NCI-H510A treated with DMSO at 0.1 percent for 48 hours (cell line): ENCODE measurements around the gene ELN.
"Not testable (repeated sequence)": the region's sequence is repeated elsewhere in the genome, so short reads cannot be mapped to it uniquely, and the experiment has no call there.

Experiments
- DNase-seq: peaks from one replicate; lab custom pipeline; 2025; lab: John Stamatoyannopoulos, UW

The ELN gene

GRCh38 chr7:74027683-74028320, at the start of gene ELN:
Gene ELN (plus strand): TSS chr7:74028173. CDS start chr7:74028188, 15 bp downstream.
- no peak for DNase-seq

- peak; percentile 69 for DNase-seq
Observed at GRCh38 chr7:73978661-73979563, 49.1 kb upstream of the ELN start.

DNA sequence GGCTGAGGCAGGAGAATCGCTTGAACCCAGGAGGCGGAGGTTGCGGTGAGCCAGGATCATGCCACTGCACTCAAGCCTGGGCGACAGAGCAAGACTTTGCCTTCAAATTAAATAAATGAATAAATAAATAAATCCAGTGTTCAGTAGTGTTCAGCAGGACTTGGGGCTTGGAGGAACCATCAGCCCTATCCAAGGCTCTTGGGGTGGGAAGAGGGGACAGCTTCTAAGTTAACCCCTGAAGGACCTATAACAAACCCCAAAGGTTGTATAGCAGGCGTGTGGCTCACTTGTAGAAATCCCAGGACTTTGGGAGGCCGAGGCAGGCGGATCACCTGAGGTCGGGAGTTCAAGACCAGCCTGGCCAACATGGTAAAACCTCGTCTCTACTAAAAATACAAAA, 48.3 kb upstream of the ELN start:
- DNase-seq: not testable (repeated sequence)

DNA sequence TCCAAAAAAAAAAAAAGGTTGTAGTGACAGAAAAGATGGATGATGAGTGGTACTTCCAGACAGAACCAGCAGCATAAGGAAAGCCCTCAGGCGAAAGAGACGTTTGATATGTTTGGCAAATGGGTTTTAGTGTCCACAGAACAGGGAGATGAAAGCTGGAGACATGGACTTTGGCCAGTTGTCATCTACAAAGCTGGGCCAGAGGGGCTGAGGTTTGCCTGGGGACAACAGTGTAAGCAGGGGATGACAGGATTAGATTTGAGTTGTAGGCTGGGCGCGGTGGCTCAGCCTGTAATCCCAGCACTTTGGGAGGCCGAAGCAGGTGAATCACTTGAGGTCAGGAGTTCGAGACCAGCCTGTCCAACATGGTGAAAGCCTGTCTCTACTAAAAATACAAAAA, 47.8 kb upstream of the ELN start:
- no peak for DNase-seq

DNA sequence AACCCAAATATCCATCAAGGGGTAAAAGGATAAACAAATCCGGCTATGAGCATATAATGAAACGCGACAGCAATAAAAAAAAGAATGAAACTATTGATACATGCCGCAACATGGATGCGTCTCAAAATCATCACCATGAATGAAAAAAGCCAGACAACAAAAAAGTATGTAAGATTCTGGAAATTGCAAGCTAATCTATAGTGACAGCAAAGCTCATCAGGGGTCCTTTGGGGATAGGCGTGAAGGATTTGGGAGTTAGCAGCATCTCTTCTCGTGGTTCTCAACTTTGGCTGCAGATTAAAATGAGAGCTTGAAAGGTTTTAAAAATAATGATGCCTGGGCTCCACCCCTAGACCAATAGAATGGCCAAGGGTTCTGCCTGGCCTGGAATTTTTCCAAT, 46.0 kb upstream of the ELN start:
- no peak for DNase-seq

DNA sequence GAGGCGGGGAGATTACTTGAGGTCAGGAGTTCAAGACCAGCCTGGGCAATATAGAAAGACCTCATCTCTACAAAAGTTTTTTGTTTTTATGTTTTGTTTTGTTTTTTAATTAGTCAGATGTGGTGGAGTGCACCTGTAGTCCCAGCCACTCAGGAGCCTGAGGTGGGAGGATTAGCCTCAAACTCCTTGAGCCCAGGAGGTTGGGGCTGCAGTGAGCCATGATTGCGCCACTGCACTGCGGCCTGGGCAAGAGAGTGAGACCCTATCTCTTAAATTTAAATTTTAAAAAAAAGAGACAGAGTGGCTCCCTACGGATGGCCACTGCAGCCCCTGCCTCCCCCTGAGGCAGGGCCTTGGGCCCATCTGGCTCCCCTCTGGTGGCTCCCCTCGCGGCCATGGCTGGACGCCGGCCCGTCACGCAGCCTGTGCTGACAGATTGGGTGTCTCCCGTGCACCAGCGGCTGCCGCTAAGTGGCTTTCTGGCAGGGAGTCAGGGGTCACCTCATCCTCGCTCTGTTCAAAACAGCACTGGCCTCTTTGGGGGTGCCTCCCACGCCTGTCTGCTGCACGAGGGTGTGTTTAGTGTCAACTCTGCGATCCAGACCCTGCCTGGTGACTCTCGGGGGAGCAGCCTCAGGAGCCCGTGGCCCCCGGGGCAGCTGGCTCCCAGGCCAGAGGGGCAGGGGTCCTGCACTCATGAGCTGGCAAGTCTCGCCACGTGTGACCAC, 44.4 kb upstream of the ELN start:
- no peak for DNase-seq

GRCh38 chr7:73984481-73985205, 43.3 kb upstream of the ELN start:
- DNase-seq: no peak

- no peak for DNase-seq
Observed at GRCh38 chr7:73985737-73986141, 42.2 kb upstream of the ELN start.

DNA sequence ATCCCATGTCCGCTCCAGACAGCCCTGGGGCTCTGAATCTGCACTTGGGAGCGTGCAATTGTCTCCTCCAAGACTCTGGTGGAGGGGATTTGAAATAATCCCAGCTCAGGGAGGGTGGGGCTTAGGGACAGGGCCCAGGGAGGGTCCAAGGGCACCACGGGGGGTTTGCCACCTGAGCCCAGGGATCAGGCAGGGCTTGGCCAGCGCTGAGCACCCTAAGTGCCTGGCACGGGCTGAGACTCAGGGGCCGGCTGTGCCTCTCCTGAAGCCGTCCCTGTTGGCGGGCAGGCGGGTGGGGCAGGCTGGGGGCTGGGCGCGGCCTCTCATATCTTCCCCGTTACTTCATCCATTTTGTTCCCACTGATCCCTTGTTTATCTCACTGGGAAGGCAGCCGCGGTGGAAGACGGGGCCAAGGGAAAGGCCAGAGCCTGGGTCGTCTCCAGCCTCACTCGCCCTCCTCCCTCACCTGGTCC, 41.8 kb upstream of the ELN start:
- no peak for DNase-seq

DNA sequence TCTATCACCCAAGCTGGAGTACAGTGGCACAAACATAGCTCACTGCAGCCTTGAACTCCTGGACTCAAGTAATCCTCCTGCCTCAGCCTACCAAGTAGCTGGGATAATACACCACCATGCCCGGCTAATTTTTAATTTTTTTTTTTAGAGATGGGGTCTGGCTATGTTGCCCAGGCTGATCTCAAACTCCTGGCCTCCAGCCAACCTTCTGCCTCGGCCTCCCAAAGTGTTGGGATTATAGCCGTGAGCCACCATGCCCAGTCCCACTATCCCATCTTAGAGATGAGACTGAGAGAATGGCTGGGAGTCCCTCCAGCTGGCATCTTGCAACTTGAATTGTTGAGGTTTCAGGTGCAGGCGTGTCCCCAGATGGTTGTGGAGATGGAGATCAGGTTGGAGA, 40.7 kb upstream of the ELN start:
- no peak for DNase-seq

DNA sequence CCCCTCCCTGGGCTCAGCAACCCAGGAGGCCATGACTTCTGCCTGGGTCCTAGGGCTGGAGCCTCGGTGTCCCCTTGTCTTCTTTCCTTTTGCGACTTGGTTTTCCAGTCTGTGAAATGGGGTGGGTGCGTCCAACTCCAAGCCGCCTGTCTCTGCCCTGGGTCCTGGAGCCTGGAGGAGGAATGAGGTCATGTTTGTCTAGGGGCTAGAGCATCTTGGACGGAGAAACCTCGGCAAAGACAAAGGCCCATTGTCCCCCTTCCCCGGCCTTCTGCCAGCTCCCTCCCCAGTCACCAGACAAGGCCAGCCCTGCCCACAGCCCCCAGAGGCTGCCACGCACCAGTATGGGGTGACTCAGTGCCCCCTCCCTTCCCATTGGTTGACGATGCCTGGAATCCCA, 39.8 kb upstream of the ELN start:
- DNase-seq: no peak

- DNase-seq: no peak
Observed at GRCh38 chr7:73991522-73992100, 36.4 kb upstream of the ELN start.

- DNase-seq: no peak
Observed at GRCh38 chr7:73992101-73992562, 35.8 kb upstream of the ELN start.

DNA sequence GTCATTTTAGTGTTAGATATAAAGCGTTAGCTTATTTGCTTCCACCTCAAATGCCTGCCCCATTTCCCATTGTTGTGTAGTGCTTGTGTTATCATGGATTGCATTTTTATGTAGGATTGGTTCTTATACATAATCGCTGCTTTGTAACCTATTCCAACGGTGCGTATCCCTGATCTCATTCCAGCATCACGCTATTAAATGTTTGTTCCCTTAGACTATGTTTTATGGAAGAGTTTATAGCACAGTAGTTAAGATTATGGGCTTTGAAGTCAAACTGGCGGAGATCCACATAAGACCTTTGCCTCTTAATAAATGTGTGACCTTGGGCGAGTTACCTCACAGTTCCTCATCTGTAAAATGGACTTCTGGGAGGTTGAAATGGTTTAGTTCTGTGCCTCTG, 34.0 kb upstream of the ELN start:
- DNase-seq: no peak

DNA sequence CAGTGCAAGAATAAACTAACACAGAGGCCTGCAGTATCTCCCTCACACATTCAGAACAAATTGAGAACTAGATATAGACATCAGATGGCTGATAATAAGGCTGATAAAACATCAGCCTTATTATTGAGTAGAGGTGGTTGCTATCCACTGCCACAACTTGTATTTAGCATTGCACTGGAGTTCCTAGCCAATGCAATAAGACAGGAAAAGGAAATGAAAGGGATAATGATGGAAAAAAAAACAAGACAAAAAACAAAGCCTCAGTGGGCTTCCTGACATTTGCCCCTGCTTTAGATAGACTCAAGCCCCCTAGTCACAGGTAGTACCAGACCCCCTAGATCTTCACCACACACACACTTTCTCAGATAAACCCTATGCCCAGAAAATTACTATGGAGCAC, 33.2 kb upstream of the ELN start:
- no peak for DNase-seq

DNA sequence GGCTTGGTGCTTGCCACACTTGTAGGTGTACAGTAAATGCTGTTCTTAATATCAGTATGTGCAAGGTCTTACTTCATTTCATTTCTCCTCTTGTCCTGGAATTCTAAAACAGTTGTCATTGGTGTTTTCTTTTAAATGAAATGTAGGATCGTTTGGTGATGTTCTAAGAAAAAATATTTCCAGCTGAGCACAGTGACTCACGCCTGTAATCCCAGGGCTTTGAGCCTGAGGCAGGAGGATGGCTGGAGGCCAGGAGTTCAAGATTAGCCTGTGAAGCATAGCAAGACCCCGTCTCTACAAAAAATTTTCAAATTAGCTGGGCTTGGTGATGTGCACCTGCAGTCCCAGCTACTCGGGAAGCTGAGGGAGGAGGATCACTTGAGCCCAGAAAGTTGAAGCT, 32.6 kb upstream of the ELN start:
- no peak for DNase-seq

- DNase-seq: no peak
Observed at GRCh38 chr7:73995821-73996511, 32.0 kb upstream of the ELN start.

- no peak for DNase-seq
Observed at GRCh38 chr7:73997056-73997455, 30.9 kb upstream of the ELN start.

DNA sequence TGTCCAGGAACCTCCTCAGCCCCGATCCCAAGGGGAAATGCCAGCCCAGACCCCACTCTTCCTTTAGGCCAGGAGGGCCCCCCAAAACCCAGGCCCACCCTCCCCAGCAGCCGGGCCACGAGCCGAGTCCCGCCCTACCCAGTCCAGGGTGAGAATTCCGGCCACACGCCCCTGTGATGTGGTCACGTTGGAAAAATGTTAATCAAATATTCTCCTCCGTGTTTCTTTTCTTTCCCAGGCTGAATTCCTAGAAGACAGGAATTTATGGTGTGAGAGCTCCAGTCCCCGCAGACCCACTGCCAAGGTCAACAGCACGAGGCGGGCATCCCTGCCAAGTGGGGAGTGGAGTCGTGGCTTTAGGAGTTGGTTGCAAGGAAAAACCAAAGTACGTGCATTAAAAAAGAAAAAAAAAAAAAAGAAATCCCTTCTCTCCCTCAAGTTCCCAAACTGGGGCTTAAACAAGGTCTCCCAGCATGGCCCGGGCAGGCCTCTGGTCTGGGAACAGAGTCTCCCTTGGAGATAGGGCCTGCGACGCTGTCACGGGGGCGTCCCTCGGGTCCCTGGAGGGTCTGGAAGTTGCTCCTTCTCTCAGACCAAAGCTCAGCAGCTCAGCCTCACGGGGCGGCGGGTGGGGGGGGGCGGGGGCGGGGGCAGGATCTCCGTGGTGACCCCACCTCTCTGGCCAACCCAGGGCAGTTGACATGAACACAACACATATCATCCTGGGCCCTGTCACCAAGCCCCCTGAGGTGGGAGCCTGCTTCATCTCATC, 28.1 kb upstream of the ELN start:
- DNase-seq: no peak

- DNase-seq: no peak
Observed at GRCh38 chr7:74000489-74001149, 27.4 kb upstream of the ELN start.
